ENCODE measurements around the gene SPEM2.
A peak's percentile ranks its signal among the peaks of the same experiment; 100 is the strongest.

Gene SPEM2

DNA sequence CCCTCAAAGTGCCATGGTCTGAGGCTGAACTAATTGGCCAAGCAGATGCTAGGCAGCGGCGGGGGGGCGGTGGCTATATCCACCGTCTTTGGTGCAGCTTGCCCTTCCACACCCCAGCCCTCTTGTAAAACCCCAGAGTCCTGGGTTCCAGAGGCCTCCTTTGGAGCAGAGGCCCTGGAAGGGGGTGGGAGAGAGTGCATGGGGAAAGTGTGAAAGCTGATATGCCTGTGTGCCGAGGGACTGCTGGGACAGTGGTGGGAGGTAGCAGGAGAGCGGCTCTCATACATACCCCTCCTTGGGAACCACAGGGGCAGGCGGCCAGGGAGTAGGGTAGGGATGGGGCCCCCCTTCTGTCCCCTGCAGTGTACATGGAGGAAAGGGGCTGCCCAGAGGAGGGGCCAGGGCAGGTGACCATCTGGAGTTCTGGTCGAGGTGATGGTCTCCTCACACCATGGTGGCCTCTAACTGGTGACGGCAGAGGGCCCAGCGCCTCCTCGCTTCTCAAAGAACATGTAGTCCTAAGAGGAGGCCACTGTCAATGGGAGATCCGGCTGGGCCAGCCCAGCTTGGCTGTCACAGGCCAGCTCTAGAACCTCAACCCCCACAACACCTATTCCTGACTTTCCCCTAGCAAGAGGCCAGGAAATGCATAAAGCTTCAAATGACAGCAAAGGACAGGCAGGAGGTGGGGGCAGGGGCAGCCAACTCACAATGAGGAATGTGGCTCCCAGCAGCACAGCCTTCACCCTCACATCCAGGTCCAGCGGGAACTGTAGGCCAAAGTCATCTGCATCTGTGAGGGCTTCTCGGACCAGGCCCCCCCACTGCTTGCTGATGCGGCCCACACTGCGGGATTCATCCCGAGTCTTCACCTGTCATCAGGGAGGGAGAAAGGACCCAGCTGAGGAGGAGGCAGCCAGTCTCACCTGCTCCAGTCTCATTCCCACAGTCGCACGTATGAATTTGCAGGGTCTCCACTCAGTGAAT is 35.2 kb upstream of the SPEM2 start:
- H3K9ac ChIP-seq (ENCODE audit: low read depth in 1 of 2, low read length in 2 of 2): no peak overlapping the region
- H3K27me3 ChIP-seq (ENCODE audit: control insufficient read depth in 2 of 2, insufficient read depth in 2 of 2, low read length in 2 of 2): no peaks in the 10 kb centered on the region
- H3K4me1 ChIP-seq (ENCODE audit: control insufficient read depth in 2 of 2, insufficient read depth in 2 of 2, low read length in 2 of 2): peaks cover 11 to 13% of the 10 kb centered on the region in 2 donors
- no peak overlapping the region for H3K27ac ChIP-seq (ENCODE audit: low read depth in 2 of 2, low read length in 2 of 2)
- H3K9me3 ChIP-seq (ENCODE audit: control insufficient read depth in 2 of 2, low read length in 2 of 2): no peaks in the 10 kb centered on the region
- H3K4me3 ChIP-seq (ENCODE audit: low read length in 2 of 2): no peak overlapping the region
- peaks cover 21 to 33% of the 10 kb centered on the region in 2 donors for H3K36me3 ChIP-seq (ENCODE audit: control insufficient read depth in 2 of 2, insufficient read depth in 2 of 2, low read length in 2 of 2)

- H3K4me3 ChIP-seq (ENCODE audit: low read length in 2 of 2): no peak overlapping the region
- H3K36me3 ChIP-seq (ENCODE audit: control insufficient read depth in 2 of 2, insufficient read depth in 2 of 2, low read length in 2 of 2): peaks cover 15 to 27% of the 10 kb centered on the region in 2 donors
- H3K27ac ChIP-seq (ENCODE audit: low read depth in 2 of 2, low read length in 2 of 2): no peak overlapping the region
- H3K4me1 ChIP-seq (ENCODE audit: control insufficient read depth in 2 of 2, insufficient read depth in 2 of 2, low read length in 2 of 2): peaks cover 11 to 13% of the 10 kb centered on the region in 2 donors
- no peaks in the 10 kb centered on the region for H3K9me3 ChIP-seq (ENCODE audit: control insufficient read depth in 2 of 2, low read length in 2 of 2)
- H3K27me3 ChIP-seq (ENCODE audit: control insufficient read depth in 2 of 2, insufficient read depth in 2 of 2, low read length in 2 of 2): no peaks in the 10 kb centered on the region
- no peak overlapping the region for H3K9ac ChIP-seq (ENCODE audit: low read depth in 1 of 2, low read length in 2 of 2)
Measured at GRCh38 chr17:7391307-7391706, 34.1 kb upstream of the SPEM2 start.

DNA sequence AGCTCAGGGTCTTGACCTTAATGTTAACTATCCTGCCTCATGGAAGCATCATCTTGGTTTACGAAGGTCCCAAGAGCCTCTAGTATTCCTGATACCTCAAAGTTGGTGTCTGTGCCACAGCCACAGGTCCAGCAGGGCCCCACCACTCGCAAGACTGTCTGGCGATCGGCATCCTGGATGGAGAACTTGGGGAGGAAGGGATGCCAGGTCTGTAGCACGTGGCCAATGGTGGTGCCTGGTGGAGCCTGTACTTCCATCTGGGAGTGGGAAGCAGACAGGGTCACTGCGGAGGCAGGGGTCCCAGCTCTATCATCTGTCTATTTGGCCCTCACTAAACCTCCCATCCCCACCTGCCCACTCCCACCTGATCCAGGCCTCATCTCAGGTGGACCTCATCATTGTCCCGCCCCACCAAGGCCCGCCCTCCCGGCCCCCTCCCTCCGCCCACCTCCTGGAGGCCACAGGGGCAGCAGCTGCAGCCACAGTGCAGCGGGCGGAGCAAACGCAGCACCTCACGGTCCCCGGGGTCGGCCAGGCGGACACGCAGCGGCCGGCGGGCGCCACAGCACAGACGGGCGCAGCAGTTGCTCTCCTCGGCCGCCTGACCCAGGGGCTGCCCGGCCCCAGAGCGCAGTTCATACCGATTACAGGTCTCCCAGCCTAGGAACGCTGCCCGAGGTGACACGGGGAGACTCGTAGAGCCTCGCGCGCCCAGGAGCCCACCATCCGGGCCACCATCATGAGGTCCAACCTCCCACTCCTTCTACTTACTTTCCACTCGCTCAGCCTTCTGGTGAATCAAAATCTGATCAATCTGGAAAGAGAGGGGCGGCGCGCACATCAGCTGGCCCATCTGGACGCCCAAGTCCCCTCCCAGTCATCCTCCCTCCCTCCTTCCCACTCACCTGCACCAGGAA is 32.5 kb upstream of the SPEM2 start:
- no peak overlapping the region for H3K27ac ChIP-seq (ENCODE audit: low read depth in 2 of 2, low read length in 2 of 2)

GRCh38 chr17:7393613-7394451 is 31.6 kb upstream of the SPEM2 start:
- Histone ChIP-seq H3K9me3 (ENCODE audit: control insufficient read depth in 2 of 2, low read length in 2 of 2) (no peaks in the 10 kb centered on the region), H3K4me1 (ENCODE audit: control insufficient read depth in 2 of 2, insufficient read depth in 2 of 2, low read length in 2 of 2) (peaks cover 11 to 13% of the 10 kb centered on the region in 2 donors)

More for the DNA sequence above, 32.5 kb upstream of the SPEM2 start:
- Histone ChIP-seq H3K9me3 (ENCODE audit: control insufficient read depth in 2 of 2, low read length in 2 of 2) (no peaks in the 10 kb centered on the region), H3K4me3 (ENCODE audit: low read length in 2 of 2) (peak overlapping the region; percentile 79 to 81), H3K27me3 (ENCODE audit: control insufficient read depth in 2 of 2, insufficient read depth in 2 of 2, low read length in 2 of 2) (no peaks in the 10 kb centered on the region), H3K36me3 (ENCODE audit: control insufficient read depth in 2 of 2, insufficient read depth in 2 of 2, low read length in 2 of 2) (peaks cover 15 to 17% of the 10 kb centered on the region in 2 donors), H3K4me1 (ENCODE audit: control insufficient read depth in 2 of 2, insufficient read depth in 2 of 2, low read length in 2 of 2) (peaks cover 11 to 13% of the 10 kb centered on the region in 2 donors), H3K9ac (ENCODE audit: low read depth in 1 of 2, low read length in 2 of 2) (no peak overlapping the region)

DNA sequence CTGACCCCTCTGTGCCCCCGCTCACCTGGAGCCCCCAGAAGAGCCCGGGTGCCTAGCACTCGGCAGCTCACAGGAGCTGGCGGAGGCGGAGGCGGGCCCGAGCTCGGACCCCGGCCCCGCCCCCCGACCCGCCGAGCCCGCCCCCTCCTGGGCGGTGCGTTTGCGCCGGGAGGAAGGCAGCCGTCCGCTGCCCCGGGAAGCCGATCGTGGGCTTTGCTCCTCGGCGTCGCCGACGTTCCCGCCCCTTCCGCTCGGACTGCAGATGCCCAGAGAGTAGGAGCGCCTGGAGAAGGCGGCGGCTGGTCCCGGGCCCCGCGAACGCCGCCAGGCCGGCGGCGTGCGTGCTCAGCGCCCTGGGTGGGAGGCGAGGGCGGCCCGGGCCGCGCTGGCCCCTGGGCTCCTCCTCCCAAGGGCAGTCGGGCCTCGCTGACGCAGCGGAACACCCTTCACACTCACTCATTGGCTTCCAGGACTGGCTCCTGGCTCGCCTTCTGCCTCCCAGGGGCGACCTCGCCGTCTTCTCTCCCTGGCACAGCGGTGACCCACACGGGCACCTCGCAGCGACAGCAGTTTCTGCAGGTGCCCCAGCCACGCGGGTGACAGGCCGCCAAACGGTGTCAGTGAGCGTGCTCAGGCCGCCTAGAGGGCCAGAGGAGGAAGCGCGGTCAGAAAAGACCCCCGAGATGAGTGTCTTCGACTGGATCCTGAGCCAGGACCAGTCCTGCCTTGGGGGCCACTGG is 30.8 kb upstream of the SPEM2 start, which contains the start of gene PLSCR3:
PLSCR3 (minus strand) TSS at position 74 of the 740 bp plus-strand sequence. CDS start 415 bp downstream, outside the sequence.
- peak within 1 kb of the TSS; percentile 79 to 81 for H3K4me3 ChIP-seq (ENCODE audit: low read length in 2 of 2)
- no peaks in the 10 kb centered on the region for H3K9me3 ChIP-seq (ENCODE audit: control insufficient read depth in 2 of 2, low read length in 2 of 2)
- no peaks in the 10 kb centered on the region for H3K27me3 ChIP-seq (ENCODE audit: control insufficient read depth in 2 of 2, insufficient read depth in 2 of 2, low read length in 2 of 2)
- H3K27ac ChIP-seq (ENCODE audit: low read depth in 2 of 2, low read length in 2 of 2): peak within 1 kb of the TSS; percentile 89 to 93
- peaks cover 2 to 3% of the 10 kb centered on the region in 2 donors for H3K36me3 ChIP-seq (ENCODE audit: control insufficient read depth in 2 of 2, insufficient read depth in 2 of 2, low read length in 2 of 2)
- peaks cover 11 to 13% of the 10 kb centered on the region in 2 donors for H3K4me1 ChIP-seq (ENCODE audit: control insufficient read depth in 2 of 2, insufficient read depth in 2 of 2, low read length in 2 of 2)
- peak within 1 kb of the TSS; percentile 83 to 90 for H3K9ac ChIP-seq (ENCODE audit: low read depth in 1 of 2, low read length in 2 of 2)

More at GRCh38 chr17:7393613-7394451, 31.6 kb upstream of the SPEM2 start:
- Histone ChIP-seq H3K4me3 (ENCODE audit: low read length in 2 of 2) (peak overlapping the region; percentile 79 to 81), H3K9ac (ENCODE audit: low read depth in 1 of 2, low read length in 2 of 2) (peak overlapping the region; percentile 65 to 90), H3K36me3 (ENCODE audit: control insufficient read depth in 2 of 2, insufficient read depth in 2 of 2, low read length in 2 of 2) (peaks cover 10 to 11% of the 10 kb centered on the region in 2 donors), H3K27me3 (ENCODE audit: control insufficient read depth in 2 of 2, insufficient read depth in 2 of 2, low read length in 2 of 2) (no peaks in the 10 kb centered on the region), H3K27ac (ENCODE audit: low read depth in 2 of 2, low read length in 2 of 2) (peak overlapping the region; percentile 89 to 93)

DNA sequence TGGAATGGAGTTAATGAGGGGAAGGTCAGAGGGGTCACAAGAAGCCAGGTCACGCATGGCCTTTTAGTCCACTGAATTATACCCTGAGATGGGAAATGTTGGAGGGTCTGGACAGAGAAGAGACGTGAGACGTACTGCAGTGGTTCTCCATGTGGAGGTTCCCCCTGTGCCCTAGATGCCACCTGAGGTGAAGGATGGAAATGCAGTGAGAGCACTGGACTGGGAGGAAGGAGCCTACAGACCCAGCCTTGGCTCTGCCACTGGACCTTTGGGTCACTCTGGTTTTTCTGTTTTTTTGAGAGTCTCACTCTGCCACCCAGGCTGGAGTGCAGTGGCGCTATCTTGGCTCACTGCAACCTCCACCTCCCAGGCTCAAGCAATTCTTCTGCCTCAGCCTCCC is 29.3 kb upstream of the SPEM2 start:
- peaks cover 11 to 13% of the 10 kb centered on the region in 2 donors for H3K4me1 ChIP-seq (ENCODE audit: control insufficient read depth in 2 of 2, insufficient read depth in 2 of 2, low read length in 2 of 2)
- H3K9ac ChIP-seq (ENCODE audit: low read depth in 1 of 2, low read length in 2 of 2): no peak overlapping the region
- H3K4me3 ChIP-seq (ENCODE audit: low read length in 2 of 2): no peak overlapping the region
- H3K36me3 ChIP-seq (ENCODE audit: control insufficient read depth in 2 of 2, insufficient read depth in 2 of 2, low read length in 2 of 2): no peaks in the 10 kb centered on the region
- H3K9me3 ChIP-seq (ENCODE audit: control insufficient read depth in 2 of 2, low read length in 2 of 2): no peaks in the 10 kb centered on the region
- H3K27ac ChIP-seq (ENCODE audit: low read depth in 2 of 2, low read length in 2 of 2): no peak overlapping the region
- H3K27me3 ChIP-seq (ENCODE audit: control insufficient read depth in 2 of 2, insufficient read depth in 2 of 2, low read length in 2 of 2): no peaks in the 10 kb centered on the region

GRCh38 chr17:7398612-7399011 is 26.8 kb upstream of the SPEM2 start:
- H3K9ac ChIP-seq (ENCODE audit: low read depth in 1 of 2, low read length in 2 of 2): no peak overlapping the region
- H3K36me3 ChIP-seq (ENCODE audit: control insufficient read depth in 2 of 2, insufficient read depth in 2 of 2, low read length in 2 of 2): no peaks in the 10 kb centered on the region
- no peaks in the 10 kb centered on the region for H3K9me3 ChIP-seq (ENCODE audit: control insufficient read depth in 2 of 2, low read length in 2 of 2)
- H3K4me3 ChIP-seq (ENCODE audit: low read length in 2 of 2): no peak overlapping the region
- H3K27me3 ChIP-seq (ENCODE audit: control insufficient read depth in 2 of 2, insufficient read depth in 2 of 2, low read length in 2 of 2): no peaks in the 10 kb centered on the region
- no peak overlapping the region for H3K27ac ChIP-seq (ENCODE audit: low read depth in 2 of 2, low read length in 2 of 2)
- peaks cover 13 to 18% of the 10 kb centered on the region in 2 donors for H3K4me1 ChIP-seq (ENCODE audit: control insufficient read depth in 2 of 2, insufficient read depth in 2 of 2, low read length in 2 of 2)

DNA sequence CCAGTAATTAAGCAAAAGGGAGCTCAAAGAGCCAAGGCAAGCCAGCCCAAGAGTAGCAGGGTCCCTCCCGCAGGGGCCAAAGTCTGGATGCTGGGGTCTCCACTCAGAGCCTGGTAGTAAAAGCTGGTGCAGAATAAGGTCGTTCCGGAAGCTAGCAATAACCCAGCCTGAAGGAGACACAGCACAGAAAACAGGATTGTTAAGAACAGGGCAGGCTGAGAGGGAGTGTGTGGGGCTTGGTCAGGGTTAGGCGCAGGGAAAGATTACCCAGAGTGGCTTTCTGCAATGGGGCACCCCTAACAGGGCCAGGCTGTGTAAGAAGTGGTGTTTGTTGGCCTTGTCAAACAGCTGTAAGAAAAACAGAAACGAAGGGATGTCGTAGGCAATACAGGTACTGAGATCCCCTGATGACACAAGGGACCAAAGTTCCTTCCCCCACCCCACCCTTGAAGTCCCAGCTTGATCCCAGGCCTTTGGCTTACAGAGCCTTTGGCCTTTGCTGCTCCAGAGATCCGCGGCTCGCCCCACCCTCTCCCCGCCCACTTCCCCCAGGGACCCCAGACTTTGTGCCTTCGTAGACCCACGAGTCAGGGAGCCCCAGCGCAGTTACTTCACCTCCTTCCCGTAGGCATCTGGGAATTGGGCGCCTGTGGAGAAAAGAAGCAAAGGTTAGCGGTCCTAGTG is 22.2 kb upstream of the SPEM2 start:
- peak overlapping the region; percentile 92 for H3K27ac ChIP-seq (ENCODE audit: low read depth in 2 of 2, low read length in 2 of 2)
- peak overlapping the region; percentile 82 to 91 for H3K4me3 ChIP-seq (ENCODE audit: low read length in 2 of 2)
- H3K27me3 ChIP-seq (ENCODE audit: control insufficient read depth in 2 of 2, insufficient read depth in 2 of 2, low read length in 2 of 2): peaks cover 0 to 12% of the 10 kb centered on the region in 2 donors
- H3K9ac ChIP-seq (ENCODE audit: low read depth in 1 of 2, low read length in 2 of 2): peak overlapping the region; percentile 43 to 77
- H3K9me3 ChIP-seq (ENCODE audit: control insufficient read depth in 2 of 2, low read length in 2 of 2): no peaks in the 10 kb centered on the region
- H3K4me1 ChIP-seq (ENCODE audit: control insufficient read depth in 2 of 2, insufficient read depth in 2 of 2, low read length in 2 of 2): peaks cover 6 to 7% of the 10 kb centered on the region in 2 donors
- H3K36me3 ChIP-seq (ENCODE audit: control insufficient read depth in 2 of 2, insufficient read depth in 2 of 2, low read length in 2 of 2): no peaks in the 10 kb centered on the region

Data from mucosa of rectum (tissue), 2 donors.